ENCODE results near the gene SERTM2.
"Not testable (repeated sequence)": the region's sequence is repeated elsewhere in the genome, so short reads cannot be mapped to it uniquely, and the experiment has no call there.

Gene SERTM2

GRCh38 chrX:111543212-111543741 lies 31.8 kb downstream of the SERTM2 start:
- no peak for TF ChIP-seq EZH2phosphoT487 (IDR thresholded peaks at IDR 0.05; ENCODE audit: low read depth)
- H2AFZ ChIP-seq (ENCODE audit: low read depth, low read length), result no peak overlapping the region
- no peak overlapping the region for H3K4me2 ChIP-seq (ENCODE audit: low read length)
- no peaks in the 10 kb centered on the region for H4K20me1 ChIP-seq (ENCODE audit: insufficient read depth, low read length)
- no peaks in the 10 kb centered on the region for H3K27me3 ChIP-seq (ENCODE audit: low read depth, low read length)
- no peaks in the 10 kb centered on the region for H3K36me3 ChIP-seq (replicated peaks; ENCODE audit: low read depth, low read length)
- no peak overlapping the region for H3K4me3 ChIP-seq (ENCODE audit: low read length)
- H3K9ac ChIP-seq (ENCODE audit: low read length), result no peak overlapping the region
- no peaks in the 10 kb centered on the region for H3K9me3 ChIP-seq (ENCODE audit: insufficient read depth, low read length)
- H3K4me1 ChIP-seq (ENCODE audit: low read length), result no peaks in the 10 kb centered on the region
- H3K79me2 ChIP-seq (ENCODE audit: low read length), result no peaks in the 10 kb centered on the region
- no peak overlapping the region for H3K27ac ChIP-seq (ENCODE audit: low read length)

DNA sequence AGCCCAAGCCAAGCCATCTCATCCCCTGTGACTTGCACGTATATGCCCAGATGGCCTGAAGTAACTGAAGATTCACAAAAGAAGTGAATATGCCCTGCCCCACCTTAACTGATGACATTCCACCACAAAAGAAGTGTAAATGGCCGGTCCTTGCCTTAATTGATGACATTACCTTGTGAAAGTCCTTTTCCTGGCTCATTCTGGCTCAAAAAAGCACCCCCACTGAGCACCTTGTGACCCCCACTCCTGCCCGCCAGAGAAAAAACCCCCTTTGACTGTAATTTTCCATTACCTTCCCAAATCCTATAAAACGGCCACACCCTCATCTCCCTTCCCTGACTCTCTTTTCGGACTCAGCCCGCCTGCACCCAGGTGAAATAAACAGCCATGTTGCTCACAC lies 37.8 kb downstream of the SERTM2 start:
- H3K27me3 ChIP-seq (ENCODE audit: low read depth, low read length); H3K9me3 ChIP-seq (ENCODE audit: insufficient read depth, low read length); H2AFZ ChIP-seq (ENCODE audit: low read depth, low read length); H3K4me3 ChIP-seq (ENCODE audit: low read length); H3K36me3 ChIP-seq (replicated peaks; ENCODE audit: low read depth, low read length); H3K4me1 ChIP-seq (ENCODE audit: low read length); H3K79me2 ChIP-seq (ENCODE audit: low read length); H3K9ac ChIP-seq (ENCODE audit: low read length); H4K20me1 ChIP-seq (ENCODE audit: insufficient read depth, low read length); H3K27ac ChIP-seq (ENCODE audit: low read length); H3K4me2 ChIP-seq (ENCODE audit: low read length): not testable (repeated sequence)

- Histone ChIP-seq H3K27ac (ENCODE audit: low read length) (no peak overlapping the region), H3K4me1 (ENCODE audit: low read length) (no peaks in the 10 kb centered on the region), H4K20me1 (ENCODE audit: insufficient read depth, low read length) (no peaks in the 10 kb centered on the region), H3K9ac (ENCODE audit: low read length) (no peak overlapping the region), H2AFZ (ENCODE audit: low read depth, low read length) (no peak overlapping the region), H3K9me3 (ENCODE audit: insufficient read depth, low read length) (no peaks in the 10 kb centered on the region), H3K36me3 (replicated peaks; ENCODE audit: low read depth, low read length) (no peaks in the 10 kb centered on the region), H3K4me2 (ENCODE audit: low read length) (no peak overlapping the region), H3K79me2 (ENCODE audit: low read length) (no peaks in the 10 kb centered on the region), H3K27me3 (ENCODE audit: low read depth, low read length) (no peaks in the 10 kb centered on the region), H3K4me3 (ENCODE audit: low read length) (no peak overlapping the region)
- no peak for TF ChIP-seq EZH2phosphoT487 (IDR thresholded peaks at IDR 0.05; ENCODE audit: low read depth)
- TF ChIP-seq, protein P1, sequence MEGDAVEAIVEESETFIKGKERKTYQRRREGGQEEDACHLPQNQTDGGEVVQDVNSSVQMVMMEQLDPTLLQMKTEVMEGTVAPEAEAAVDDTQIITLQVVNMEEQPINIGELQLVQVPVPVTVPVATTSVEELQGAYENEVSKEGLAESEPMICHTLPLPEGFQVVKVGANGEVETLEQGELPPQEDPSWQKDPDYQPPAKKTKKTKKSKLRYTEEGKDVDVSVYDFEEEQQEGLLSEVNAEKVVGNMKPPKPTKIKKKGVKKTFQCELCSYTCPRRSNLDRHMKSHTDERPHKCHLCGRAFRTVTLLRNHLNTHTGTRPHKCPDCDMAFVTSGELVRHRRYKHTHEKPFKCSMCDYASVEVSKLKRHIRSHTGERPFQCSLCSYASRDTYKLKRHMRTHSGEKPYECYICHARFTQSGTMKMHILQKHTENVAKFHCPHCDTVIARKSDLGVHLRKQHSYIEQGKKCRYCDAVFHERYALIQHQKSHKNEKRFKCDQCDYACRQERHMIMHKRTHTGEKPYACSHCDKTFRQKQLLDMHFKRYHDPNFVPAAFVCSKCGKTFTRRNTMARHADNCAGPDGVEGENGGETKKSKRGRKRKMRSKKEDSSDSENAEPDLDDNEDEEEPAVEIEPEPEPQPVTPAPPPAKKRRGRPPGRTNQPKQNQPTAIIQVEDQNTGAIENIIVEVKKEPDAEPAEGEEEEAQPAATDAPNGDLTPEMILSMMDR (IDR thresholded peaks at IDR 0.05; ENCODE audit: low read depth, low read length), result no peak
Measured at GRCh38 chrX:111555406-111555958, 44.0 kb downstream of the SERTM2 start.

GRCh38 chrX:111560801-111561200 lies 49.4 kb downstream of the SERTM2 start:
- no peak overlapping the region for H2AFZ ChIP-seq (ENCODE audit: low read depth, low read length)
- H3K27ac ChIP-seq (ENCODE audit: low read length), result no peak overlapping the region
- H3K79me2 ChIP-seq (ENCODE audit: low read length), result no peaks in the 10 kb centered on the region
- no peaks in the 10 kb centered on the region for H3K27me3 ChIP-seq (ENCODE audit: low read depth, low read length)
- H3K36me3 ChIP-seq (replicated peaks; ENCODE audit: low read depth, low read length), result no peaks in the 10 kb centered on the region
- H3K4me2 ChIP-seq (ENCODE audit: low read length), result no peak overlapping the region
- H3K9ac ChIP-seq (ENCODE audit: low read length), result no peak overlapping the region
- no peaks in the 10 kb centered on the region for H3K9me3 ChIP-seq (ENCODE audit: insufficient read depth, low read length)
- no peaks in the 10 kb centered on the region for H3K4me1 ChIP-seq (ENCODE audit: low read length)
- H4K20me1 ChIP-seq (ENCODE audit: insufficient read depth, low read length), result no peaks in the 10 kb centered on the region
- TF ChIP-seq, protein P1 (IDR thresholded peaks at IDR 0.05; ENCODE audit: low read depth, low read length), result no peak
- TF ChIP-seq EZH2phosphoT487 (IDR thresholded peaks at IDR 0.05; ENCODE audit: low read depth), result no peak
- H3K4me3 ChIP-seq (ENCODE audit: low read length), result no peak overlapping the region

- H3K27ac ChIP-seq (ENCODE audit: low read length), result no peak overlapping the region
- no peaks in the 10 kb centered on the region for H3K4me1 ChIP-seq (ENCODE audit: low read length)
- no peak overlapping the region for H3K9ac ChIP-seq (ENCODE audit: low read length)
- H2AFZ ChIP-seq (ENCODE audit: low read depth, low read length), result no peak overlapping the region
- no peaks in the 10 kb centered on the region for H3K9me3 ChIP-seq (ENCODE audit: insufficient read depth, low read length)
- H3K79me2 ChIP-seq (ENCODE audit: low read length), result no peaks in the 10 kb centered on the region
- no peaks in the 10 kb centered on the region for H3K27me3 ChIP-seq (ENCODE audit: low read depth, low read length)
- H3K4me2 ChIP-seq (ENCODE audit: low read length), result no peak overlapping the region
- no peak for TF ChIP-seq EZH2phosphoT487 (IDR thresholded peaks at IDR 0.05; ENCODE audit: low read depth)
- TF ChIP-seq, protein P1 (IDR thresholded peaks at IDR 0.05; ENCODE audit: low read depth, low read length), result no peak
- H3K36me3 ChIP-seq (replicated peaks; ENCODE audit: low read depth, low read length), result no peaks in the 10 kb centered on the region
- no peaks in the 10 kb centered on the region for H4K20me1 ChIP-seq (ENCODE audit: insufficient read depth, low read length)
- no peak overlapping the region for H3K4me3 ChIP-seq (ENCODE audit: low read length)
Measured at GRCh38 chrX:111561851-111562250, 50.4 kb downstream of the SERTM2 start.

Measured in OCI-LY3 (cell line).